CD4-positive, alpha-beta T cell (primary cell): ENCODE results near the gene PIGH. TPM values are rescaled to one million over a fixed set of nuclear protein-coding genes. Genes with fewer than 3 reads are reported as not detected.
A peak's percentile ranks its signal among the peaks of the same experiment; 100 is the strongest.
"Not testable (repeated sequence)": the region's sequence is repeated elsewhere in the genome, so short reads cannot be mapped to it uniquely, and the experiment has no call there.

Experiments used
- ATAC-seq: fragments of 200-7000 bp; cut with Tn5 transposase; one replicate; pipeline ENCODE4 v1.10.0; 2022; ENCODE audit warnings: mild to moderate bottlenecking; ENCODE audit not compliant: poor library complexity
- CTCF ChIA-PET: fragments of 350-600 bp; sonication (Branson Sonifier 250); formaldehyde crosslinking; loops from one replicate; lab custom pipeline; 2021; ENCODE audit warnings: antibody characterized with exemption, inconsistent platforms; lab: Charles Lee
- POLR2A ChIA-PET: fragments of 350-600 bp; sonication (Branson Sonifier 250); formaldehyde crosslinking; loops from one replicate; lab custom pipeline; 2021; ENCODE audit warnings: antibody characterized with exemption, inconsistent platforms; lab: Charles Lee
- DNase-seq, 14 experiments: peaks; one replicate each; pipeline ENCODE4 v3.0.0-alpha.2; 2013 to 2020; ENCODE audit warnings: mixed read lengths in 2 of 14
- H3K27ac ChIP-seq, 2 donors: one replicate each; pipeline versions ENCODE4 v1.5.1 to v1.7.0; 2013; ENCODE audit warnings: low read length in 2 of 2, low read depth in 1 of 2, mild to moderate bottlenecking in 1 of 2
- H3K27me3 ChIP-seq, 2 experiments: 1 replicate in 1 of 2; 2 replicates in 1 of 2; pipeline versions ENCODE4 v1.6.1 to v1.7.0; 2013; ENCODE audit warnings: low read length in 2 of 2, control low read depth in 1 of 2, mild to moderate bottlenecking in 1 of 2, moderate library complexity in 1 of 2; ENCODE audit not compliant: insufficient read depth in 2 of 2, control insufficient read depth in 1 of 2
- H3K36me3 ChIP-seq: one replicate; pipeline ENCODE4 v1.6.1; 2013; ENCODE audit warnings: low read length, control low read depth; ENCODE audit not compliant: insufficient read depth
- H3K4me1 ChIP-seq: one replicate; pipeline ENCODE4 v1.6.1; 2013; ENCODE audit warnings: low read length, control low read depth; ENCODE audit not compliant: insufficient read depth
- H3K4me3 ChIP-seq: one replicate; pipeline ENCODE4 v1.5.1; 2013; ENCODE audit warnings: mild to moderate bottlenecking, low read length, moderate library complexity
- H3K9me3 ChIP-seq, 2 experiments: 1 replicate in 1 of 2; 2 replicates in 1 of 2; pipeline versions ENCODE4 v1.6.1 to v1.7.0; 2013; ENCODE audit warnings: low read length in 2 of 2, mild to moderate bottlenecking in 2 of 2, control low read depth in 1 of 2, moderate library complexity in 1 of 2; ENCODE audit not compliant: control insufficient read depth in 1 of 2, insufficient read depth in 1 of 2
- H3K27ac Mint-ChIP-seq: one replicate; pipeline ENCODE4 v1.8.0; 2020; ENCODE audit warnings: mixed read lengths
- H3K27me3 Mint-ChIP-seq: one replicate; pipeline ENCODE4 v1.8.0; 2021; ENCODE audit warnings: mixed read lengths
- H3K36me3 Mint-ChIP-seq: one replicate; pipeline ENCODE4 v1.8.0; 2021; ENCODE audit warnings: low read depth, mixed read lengths
- H3K4me1 Mint-ChIP-seq: one replicate; pipeline ENCODE4 v1.8.0; 2021; ENCODE audit warnings: low read depth, mixed read lengths
- H3K4me3 Mint-ChIP-seq: one replicate; pipeline ENCODE4 v1.8.0; 2020; ENCODE audit warnings: mild to moderate bottlenecking, mixed read lengths
- H3K9me3 Mint-ChIP-seq: one replicate; pipeline ENCODE4 v1.8.0; 2020; ENCODE audit warnings: mixed read lengths
- CTCF ChIP-seq: fragments of 200-600 bp; IDR thresholded peaks from one replicate; pipeline ENCODE4 v1.8.0; 2022; ENCODE audit warnings: antibody characterized with exemption, mild to moderate bottlenecking
- intact Hi-C, 2 experiments: fragments of 100-400 bp; cut with DNase I in 1 of 2; cut with micrococcal nuclease in 1 of 2; formaldehyde crosslinking; loops; one replicate each; pipeline versions ENCODE4 v1.15.1 to v1.9.0; 2023 to 2025; cut with DNase I, micrococcal nuclease
- total RNA-seq, 174 experiments: library from RNA in 2 of 174; stranded (reverse) in 2 of 174; gene quantifications; one replicate each; pipeline ENCODE4 v1.2.3 and lab custom pipeline; 2021 to 2026

Gene PIGH
- total RNA-seq, 2 experiments from 2014 or later = 66.0 to 69.7 TPM

DNA sequence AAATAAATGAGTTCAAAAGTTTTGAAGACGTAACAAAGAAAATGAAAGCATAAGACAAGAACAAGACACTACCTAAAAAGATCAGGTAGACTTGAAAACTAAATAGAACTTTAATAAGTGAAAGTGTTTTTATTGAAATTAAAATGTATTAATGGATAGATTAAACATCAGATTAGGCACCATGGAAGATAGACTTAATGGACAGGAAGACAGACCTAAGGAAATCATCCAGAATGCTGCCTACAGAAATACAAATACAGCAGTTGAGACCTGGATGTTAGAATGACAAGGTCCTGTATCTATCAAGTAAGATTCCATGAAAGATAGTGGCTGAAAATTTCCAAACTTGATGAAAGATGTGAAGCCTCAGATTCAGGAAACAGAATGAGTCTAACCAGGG lies 55.5 kb downstream of the PIGH start:
- DNase-seq = no peak
- CTCF ChIA-PET = no interaction called here
- Mint-ChIP-seq H3K27me3 (peaks cover 44% of the 10 kb centered on the region), H3K4me1 (peaks cover 10% of the 10 kb centered on the region), H3K9me3 (peaks cover 3% of the 10 kb centered on the region), H3K36me3 (no peaks in the 10 kb centered on the region), H3K27ac (no peak overlapping the region), H3K4me3 (no peak overlapping the region)
- POLR2A ChIA-PET = no interaction called here
- no peak overlapping the region for H3K4me3 ChIP-seq
- H3K4me1 ChIP-seq = peaks cover 10% of the 10 kb centered on the region
- no peaks in the 10 kb centered on the region for H3K36me3 ChIP-seq
- ATAC-seq = no peak
- H3K27ac ChIP-seq = no peak overlapping the region
- peaks cover 6 to 12% of the 10 kb centered on the region in 2 experiments for H3K27me3 ChIP-seq
- TF ChIP-seq CTCF = no peak
- intact Hi-C loops = no loop called here
- no peaks in the 10 kb centered on the region for H3K9me3 ChIP-seq

GRCh38 chr14:67542620-67543019 lies 57.4 kb downstream of the PIGH start:
- H3K4me3 Mint-ChIP-seq = not testable (repeated sequence)
- peaks cover 6 to 12% of the 10 kb centered on the region in 2 experiments for H3K27me3 ChIP-seq

DNA sequence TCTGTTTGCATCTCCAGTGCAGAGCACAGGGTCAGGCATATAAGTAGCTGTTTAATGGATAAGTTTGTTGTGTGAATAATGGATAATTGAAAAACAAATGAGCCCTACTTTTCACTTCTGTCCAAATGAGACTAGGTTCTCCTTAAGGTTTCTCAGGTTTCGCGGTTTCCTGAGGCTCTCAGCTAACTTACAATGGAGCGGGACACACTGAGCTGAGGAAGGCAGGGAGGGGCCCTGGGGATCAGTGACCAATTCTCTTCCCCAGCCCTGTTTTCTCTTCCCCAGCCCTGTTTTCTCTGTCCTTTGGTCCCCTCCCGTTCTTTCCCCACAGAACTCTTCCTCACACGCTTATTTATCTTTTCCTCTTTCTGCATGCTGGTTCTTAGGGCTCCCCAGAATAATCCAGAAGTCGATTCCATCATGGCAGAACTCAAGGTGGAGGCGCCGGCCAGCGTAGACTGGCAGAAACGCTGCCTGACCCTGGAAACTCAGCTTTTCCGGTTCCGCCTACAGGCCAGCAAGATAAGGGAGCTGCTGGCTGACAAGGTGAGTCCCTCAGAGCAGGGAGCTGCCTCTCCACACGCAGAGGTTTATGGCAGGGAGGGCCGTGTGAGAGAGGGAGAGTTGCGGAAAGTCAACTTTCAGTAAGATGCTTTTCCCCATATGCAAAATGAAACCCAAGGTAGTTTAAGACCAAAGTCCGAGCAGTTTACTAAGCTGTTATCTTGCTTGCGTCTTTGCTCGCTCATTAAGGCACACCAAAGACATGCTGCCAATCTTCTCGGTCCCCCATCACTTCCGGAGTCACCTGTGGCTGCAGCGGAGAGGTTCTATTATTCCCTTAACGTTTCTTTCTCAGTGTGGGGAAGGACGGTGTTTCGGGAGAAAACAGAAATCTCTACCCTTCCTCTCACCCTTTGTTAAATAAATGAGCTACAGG lies 58.4 kb downstream of the PIGH start:
- POLR2A ChIA-PET = interaction anchor here (0.7 to 1.3 kb wide), 2 partner anchors 30 to 78 kb away, joined by 3 to 4 read pairs; no protein-coding TSS in a partner anchor
- Histone ChIP-seq H3K9me3 (no peaks in the 10 kb centered on the region), H3K27ac (no peak overlapping the region), H3K4me1 (peaks cover 10% of the 10 kb centered on the region), H3K4me3 (peak overlapping the region; percentile 27), H3K36me3 (no peaks in the 10 kb centered on the region), H3K27me3 (peaks cover 6 to 12% of the 10 kb centered on the region in 2 experiments)
- intact Hi-C loops = no loop called here
- peak in 2 of 14 experiments; percentile 29 to 40 for DNase-seq
- Mint-ChIP-seq H3K36me3 (no peaks in the 10 kb centered on the region), H3K4me1 (peaks cover 10% of the 10 kb centered on the region), H3K4me3 (peak overlapping the region; percentile 79), H3K27ac (no peak overlapping the region), H3K27me3 (peaks cover 61% of the 10 kb centered on the region), H3K9me3 (peaks cover 3% of the 10 kb centered on the region)
- CTCF ChIA-PET = no interaction called here
- no peak for TF ChIP-seq CTCF
- ATAC-seq = peak; percentile 21

More at GRCh38 chr14:67542620-67543019, 57.4 kb downstream of the PIGH start:
- Mint-ChIP-seq H3K27me3 (peaks cover 60% of the 10 kb centered on the region), H3K4me1 (peaks cover 10% of the 10 kb centered on the region)
- H3K36me3 Mint-ChIP-seq, DNase-seq, H3K36me3 ChIP-seq, H3K27ac Mint-ChIP-seq, CTCF ChIA-PET, ATAC-seq, H3K9me3 ChIP-seq, H3K27ac ChIP-seq, H3K4me3 ChIP-seq, POLR2A ChIA-PET, intact Hi-C loops, H3K9me3 Mint-ChIP-seq: not testable (repeated sequence)
- H3K4me1 ChIP-seq = peaks cover 10% of the 10 kb centered on the region

Other genes starting within 250 kb of the PIGH start
- 10 to 100 TPM; 25.2 to 36.2 TPM for gene ATP6V1D, start 240.5 kb downstream of the PIGH start, total RNA-seq
- gene EIF2S1, start 239.9 kb downstream of the PIGH start, total RNA-seq = 10 to 100 TPM; 23.1 to 28.8 TPM
- 1 to 10 TPM; 1.3 to 1.4 TPM for gene PLEK2, start 188.1 kb downstream of the PIGH start, total RNA-seq
- 1 to 10 TPM; 7.1 to 9.1 TPM for gene TMEM229B, start 111.5 kb downstream of the PIGH start, total RNA-seq
- gene PLEKHH1, start 67.0 kb downstream of the PIGH start, total RNA-seq = under 1 TPM; 0.16 to 0.53 TPM
- gene ARG2, start 19.7 kb upstream of the PIGH start, total RNA-seq = 1 to 10 TPM; 3.7 to 3.9 TPM
- gene VTI1B, start 74.4 kb upstream of the PIGH start, total RNA-seq = 10 to 100 TPM; 24.4 to 27.0 TPM
- 10 to 100 TPM; 13.6 to 14.2 TPM for gene RDH11, start 95.5 kb upstream of the PIGH start, total RNA-seq
- not detected for gene RDH12, start 101.6 kb upstream of the PIGH start, total RNA-seq
- gene ZFYVE26, start 216.3 kb upstream of the PIGH start, total RNA-seq = 10 to 100 TPM; 20.5 to 23.2 TPM
- 10 to 100 TPM; 18.4 to 20.0 TPM for gene RAD51B, start 219.5 kb upstream of the PIGH start, total RNA-seq